A549 treated with CORT108297 at 1 μM for 4 hours (cell line): ENCODE measurements around the gene TAS1R1. TPM values are rescaled to one million over a fixed set of nuclear protein-coding genes. Genes with fewer than 3 reads are reported as not detected.

Source experiments
- total RNA-seq: library from RNA; stranded (reverse); fragments of 200-300 nt; extraction: Qiagen RNA extraction; gene quantifications from 5 replicates; pipeline ENCODE4 v1.2.3, GENCODE V29; 2022

The TAS1R1 gene
- total RNA-seq, result not detected in 5 replicates

DNA sequence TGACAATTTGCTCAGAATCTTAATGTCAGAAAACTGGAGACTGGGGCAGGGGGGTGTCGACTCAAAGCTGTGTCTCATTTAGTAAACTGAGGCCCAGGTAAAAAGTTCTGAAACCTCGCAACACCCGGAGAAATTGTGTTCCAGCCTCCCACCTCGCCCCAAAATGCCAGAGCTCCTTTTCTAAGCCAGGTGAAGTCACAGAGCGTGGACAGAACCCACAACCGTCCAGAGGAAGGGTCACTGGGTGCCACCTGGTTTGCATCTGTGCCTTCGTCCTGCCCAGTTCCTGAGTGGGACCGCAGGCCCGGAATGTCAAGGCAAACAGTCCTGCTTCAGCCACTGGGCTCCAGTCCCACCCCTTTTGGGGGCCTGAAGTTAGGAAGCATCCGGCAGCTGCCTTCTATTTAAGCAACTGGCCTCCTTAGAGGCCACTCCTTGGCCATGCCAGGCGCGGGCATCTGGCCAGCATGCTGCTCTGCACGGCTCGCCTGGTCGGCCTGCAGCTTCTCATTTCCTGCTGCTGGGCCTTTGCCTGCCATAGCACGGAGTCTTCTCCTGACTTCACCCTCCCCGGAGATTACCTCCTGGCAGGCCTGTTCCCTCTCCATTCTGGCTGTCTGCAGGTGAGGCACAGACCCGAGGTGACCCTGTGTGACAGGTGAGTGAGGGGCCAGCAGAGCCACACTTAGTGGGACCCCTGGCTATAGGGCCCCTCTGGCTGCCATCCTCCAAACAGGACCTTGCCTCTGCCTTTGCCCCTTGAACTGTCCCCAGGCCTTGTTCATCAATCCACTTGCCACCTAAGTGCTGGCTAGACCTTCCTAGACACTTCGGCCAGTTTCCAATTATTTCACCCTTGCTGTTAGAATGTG is at the start of gene TAS1R1:
TAS1R1 (plus strand) TSS at position 401 of the 872 bp plus-strand sequence; CDS start at position 468, 67 bp downstream.

DNA sequence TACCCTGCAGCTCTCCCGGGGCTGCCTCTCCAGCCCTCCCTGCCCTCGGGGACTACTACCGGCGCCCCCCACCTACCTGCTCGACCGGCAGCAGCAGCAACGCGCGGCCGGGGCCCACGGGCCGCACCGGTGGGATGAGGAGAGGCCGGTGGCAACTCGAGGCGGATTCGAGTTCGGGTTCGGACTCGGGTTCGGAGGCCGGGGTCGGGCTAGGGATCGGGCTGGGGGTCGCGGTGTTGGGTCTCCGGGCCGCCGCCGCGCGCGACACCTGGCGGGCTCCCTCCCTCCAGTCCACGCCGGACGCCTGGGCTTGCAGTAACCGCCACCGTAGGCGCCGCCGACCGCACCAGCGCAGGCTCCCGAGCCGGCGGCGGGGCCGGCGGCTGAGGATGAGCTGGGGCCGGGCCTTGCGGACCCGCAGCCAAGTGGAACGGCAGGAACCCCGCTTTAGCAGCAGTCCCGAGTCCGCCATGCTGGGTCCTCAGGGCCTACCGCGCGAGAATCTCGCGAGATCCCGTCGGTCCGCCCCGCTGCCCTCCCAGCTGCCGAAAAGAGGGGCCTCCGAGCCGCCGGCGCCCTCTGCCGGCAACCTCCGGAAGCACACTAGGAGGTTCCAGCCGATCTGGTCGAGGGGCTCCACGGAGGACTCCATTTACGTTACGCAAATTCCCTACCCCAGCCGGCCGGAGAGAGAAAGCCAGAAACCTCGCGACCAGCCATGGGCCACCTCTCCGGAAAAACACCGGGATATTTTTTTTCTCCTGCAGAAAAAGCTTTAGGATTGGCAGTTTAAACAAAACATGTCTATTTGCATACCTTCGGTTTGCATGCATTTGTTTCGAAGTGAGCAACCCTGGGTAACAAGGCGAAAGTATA is 838 bp upstream of the TAS1R1 start, which contains the start of gene NOL9:
NOL9 (minus strand) TSS at position 483 of the 876 bp plus-strand sequence; CDS start at position 472, 11 bp downstream.

DNA sequence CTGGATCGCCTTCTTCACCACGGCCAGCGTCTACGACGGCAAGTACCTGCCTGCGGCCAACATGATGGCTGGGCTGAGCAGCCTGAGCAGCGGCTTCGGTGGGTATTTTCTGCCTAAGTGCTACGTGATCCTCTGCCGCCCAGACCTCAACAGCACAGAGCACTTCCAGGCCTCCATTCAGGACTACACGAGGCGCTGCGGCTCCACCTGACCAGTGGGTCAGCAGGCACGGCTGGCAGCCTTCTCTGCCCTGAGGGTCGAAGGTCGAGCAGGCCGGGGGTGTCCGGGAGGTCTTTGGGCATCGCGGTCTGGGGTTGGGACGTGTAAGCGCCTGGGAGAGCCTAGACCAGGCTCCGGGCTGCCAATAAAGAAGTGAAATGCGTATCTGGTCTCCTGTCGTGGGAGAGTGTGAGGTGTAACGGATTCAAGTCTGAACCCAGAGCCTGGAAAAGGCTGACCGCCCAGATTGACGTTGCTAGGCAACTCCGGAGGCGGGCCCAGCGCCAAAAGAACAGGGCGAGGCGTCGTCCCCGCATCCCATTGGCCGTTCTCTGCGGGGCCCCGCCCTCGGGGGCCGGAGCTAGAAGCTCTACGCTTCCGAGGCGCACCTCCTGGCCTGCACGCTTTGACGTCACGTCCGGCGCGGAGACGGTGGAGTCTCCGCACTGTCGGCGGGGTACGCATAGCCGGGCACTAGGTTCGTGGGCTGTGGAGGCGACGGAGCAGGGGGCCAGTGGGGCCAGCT is 24.4 kb downstream of the TAS1R1 start, which contains the start of gene ZBTB48:
ZBTB48 (plus strand) TSS at position 621 of the 745 bp plus-strand sequence. CDS start 616 bp downstream, outside the sequence.

DNA sequence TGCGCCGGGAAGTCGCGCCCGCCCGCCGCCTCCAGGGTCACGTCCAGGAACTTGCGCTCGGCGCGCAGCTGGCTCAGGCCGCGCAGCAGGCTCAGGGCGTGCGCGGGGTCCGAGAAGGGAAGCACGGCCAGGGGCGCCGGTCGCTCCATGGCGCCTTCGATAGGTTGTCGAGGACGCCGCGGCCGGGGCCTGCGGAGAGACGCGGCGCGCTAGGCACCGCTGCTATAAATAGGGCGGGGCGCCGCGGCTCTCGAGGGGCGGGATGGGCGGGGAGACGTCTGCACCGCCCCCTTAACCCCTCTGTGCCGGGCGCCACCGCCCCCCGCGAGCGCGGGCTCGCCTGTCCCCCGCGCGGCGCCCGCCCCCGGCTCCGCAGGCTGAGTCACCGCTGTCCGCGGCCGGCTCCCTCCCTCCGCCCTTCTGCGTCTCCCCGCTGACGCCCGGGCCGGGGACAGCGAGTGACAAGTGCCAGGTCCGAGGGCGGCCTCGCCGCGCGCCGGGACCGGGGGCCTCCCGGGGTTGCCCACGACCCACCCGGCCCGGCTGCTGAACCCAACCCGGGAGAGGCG is 47.6 kb downstream of the TAS1R1 start, which contains the start of gene KLHL21:
KLHL21 (minus strand) TSS at position 201 of the 569 bp plus-strand sequence; CDS start at position 149, 52 bp downstream.

DNA sequence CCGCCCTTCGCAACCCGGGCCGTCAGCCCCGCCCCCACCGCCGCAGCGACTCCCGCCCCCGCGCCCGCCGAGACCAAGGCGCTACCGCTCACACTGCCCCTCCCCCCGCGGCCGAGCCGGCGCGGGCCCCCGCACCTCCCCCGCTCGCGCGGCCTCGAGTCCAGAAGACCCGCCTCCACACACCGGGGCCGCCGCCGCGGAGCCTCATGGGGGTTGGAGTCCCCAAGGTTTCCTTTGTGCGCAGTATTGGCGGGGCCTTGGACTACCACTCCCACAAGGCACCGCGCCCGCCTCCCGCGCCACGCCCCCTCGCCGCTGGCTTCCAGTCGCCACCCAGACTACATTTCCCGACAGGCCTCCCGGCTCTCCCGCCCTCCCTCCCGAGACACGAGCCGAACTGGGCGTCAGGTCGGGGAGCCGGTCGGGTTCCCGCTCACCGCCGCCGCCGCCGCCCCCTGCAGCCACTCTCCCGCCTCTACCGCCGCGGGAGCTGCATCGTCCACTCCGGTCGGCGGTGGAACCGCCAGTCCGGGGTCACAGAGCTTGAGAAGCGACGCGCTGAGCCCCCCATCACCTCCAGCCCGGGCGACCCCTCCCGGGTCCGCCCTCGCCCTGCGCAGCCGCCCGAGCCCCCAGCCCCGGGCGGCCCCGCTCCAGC is 58.4 kb downstream of the TAS1R1 start, which contains the start of gene PHF13:
PHF13 (plus strand) TSS at position 371 of the 658 bp plus-strand sequence. CDS start 336 bp downstream, outside the sequence.

DNA sequence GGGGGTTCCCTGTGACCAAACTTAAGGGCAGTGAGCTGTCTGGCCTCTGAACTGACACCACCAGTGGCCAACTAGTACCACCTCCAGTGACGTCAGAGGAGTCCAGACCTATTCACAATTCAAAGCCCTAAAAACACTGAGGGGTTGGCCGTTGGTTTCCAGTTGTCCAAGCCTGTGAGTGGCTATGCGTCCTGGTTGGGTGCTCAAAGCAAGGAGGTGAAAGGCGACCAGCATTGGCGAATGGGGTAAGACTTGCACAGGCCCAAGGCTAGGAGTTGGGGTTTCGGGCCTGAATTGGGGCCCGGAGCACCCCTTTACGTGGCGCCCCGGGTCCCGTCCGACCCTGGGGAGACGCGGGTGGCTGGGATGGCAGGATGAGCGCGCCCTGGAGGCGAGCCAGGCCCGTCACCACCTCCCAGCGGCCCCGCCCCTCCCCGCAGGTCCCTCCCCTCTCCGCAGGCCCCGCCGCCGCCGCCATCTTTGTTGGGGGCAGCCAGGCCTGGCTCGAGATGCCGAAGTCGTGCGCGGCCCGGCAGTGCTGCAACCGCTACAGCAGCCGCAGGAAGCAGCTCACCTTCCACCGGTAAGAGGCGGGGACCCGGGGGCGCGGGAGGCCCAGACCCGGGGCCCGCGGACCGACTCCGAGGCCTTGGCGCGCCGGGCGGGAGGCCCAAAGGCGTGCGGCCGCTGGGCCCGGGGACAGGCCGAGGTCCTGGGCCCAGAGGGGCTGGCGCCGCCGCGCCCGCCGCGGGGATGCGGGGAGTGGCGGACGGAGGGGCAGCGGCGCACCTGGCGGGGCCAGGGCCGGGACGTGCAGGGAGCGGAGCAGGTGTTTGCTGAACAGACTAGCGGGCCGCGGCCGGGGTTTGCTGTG is 69.8 kb downstream of the TAS1R1 start, which contains the start of gene THAP3:
THAP3 (plus strand) TSS at position 159 of the 874 bp plus-strand sequence; CDS start at position 510, 351 bp downstream.

Other genes starting within 250 kb of the TAS1R1 start
- gene ACOT7, start 161.5 kb upstream of the TAS1R1 start, total RNA-seq, result 57.8 to 83.1 TPM (median 78.4 TPM) in 5 replicates
- gene HES2, start 135.4 kb upstream of the TAS1R1 start, total RNA-seq, result 2.2 to 4.6 TPM (median 4.1 TPM) in 5 replicates
- 0.27 to 0.89 TPM (median 0.61 TPM) in 5 replicates for gene ESPN, start 130.5 kb upstream of the TAS1R1 start, total RNA-seq
- gene TNFRSF25, start 89.1 kb upstream of the TAS1R1 start, total RNA-seq, result 2.4 to 3.9 TPM (median 3.5 TPM) in 5 replicates
- 2.4 to 4.5 TPM (median 3.2 TPM) in 5 replicates for gene PLEKHG5, start 63.6 kb upstream of the TAS1R1 start, total RNA-seq
- gene NOL9, start 794 bp upstream of the TAS1R1 start, total RNA-seq, result 3.4 to 4.8 TPM (median 3.9 TPM) in 5 replicates
- 8.5 to 16.2 TPM (median 14.0 TPM) in 5 replicates for gene ZBTB48, start 24.7 kb downstream of the TAS1R1 start, total RNA-seq
- 17.3 to 35.2 TPM (median 27.0 TPM) in 5 replicates for gene KLHL21, start 47.6 kb downstream of the TAS1R1 start, total RNA-seq
- gene PHF13, start 58.4 kb downstream of the TAS1R1 start, total RNA-seq, result 8.0 to 10.4 TPM (median 9.8 TPM) in 5 replicates
- 15.0 to 18.6 TPM (median 17.9 TPM) in 5 replicates for gene THAP3, start 69.6 kb downstream of the TAS1R1 start, total RNA-seq
- gene DNAJC11, start 146.5 kb downstream of the TAS1R1 start, total RNA-seq, result 32.3 to 38.6 TPM (median 34.8 TPM) in 5 replicates
- 61.2 to 73.5 TPM (median 64.1 TPM) in 5 replicates for gene CAMTA1, start 230.1 kb downstream of the TAS1R1 start, total RNA-seq